Mesodermal cell (in vitro differentiated cells): Measurements from ENCODE around the gene NPR3.

Experiments used
- H3K27ac ChIP-seq: 2 replicates; pipeline ENCODE4 v1.7.0; 2013; ENCODE audit warnings: mild to moderate bottlenecking, low read depth, low read length, moderate library complexity; ENCODE audit not compliant: severe bottlenecking
- H3K36me3 ChIP-seq: 2 replicates; pipeline ENCODE4 v1.7.1; 2013; ENCODE audit warnings: mild to moderate bottlenecking, low read length, moderate library complexity; ENCODE audit not compliant: control insufficient read depth, insufficient read depth
- H3K4me1 ChIP-seq: one replicate; pipeline ENCODE4 v1.7.1; 2013; ENCODE audit warnings: mild to moderate bottlenecking, low read length; ENCODE audit not compliant: insufficient read depth, control insufficient read depth, poor library complexity, severe bottlenecking
- H3K4me3 ChIP-seq: 2 replicates; pipeline ENCODE4 v1.7.0; 2013; ENCODE audit warnings: low read length, control low read depth, mild to moderate bottlenecking; ENCODE audit not compliant: insufficient read depth, poor library complexity, severe bottlenecking; ENCODE audit errors: extremely low read depth
- H3K9me3 ChIP-seq: 2 replicates; pipeline ENCODE4 v1.7.1; 2013; ENCODE audit warnings: mild to moderate bottlenecking, low read length, moderate library complexity; ENCODE audit not compliant: control insufficient read depth
- WGBS, 2 experiments: methylation state at CpG; one replicate each; pipeline ENCODE4 v1.1.5; 2013; ENCODE audit warnings: missing lambda C conversion rate in 2 of 2; ENCODE audit not compliant: insufficient coverage in 2 of 2; 5-methylcytosine and 5-hydroxymethylcytosine counted together

NPR3 gene

DNA sequence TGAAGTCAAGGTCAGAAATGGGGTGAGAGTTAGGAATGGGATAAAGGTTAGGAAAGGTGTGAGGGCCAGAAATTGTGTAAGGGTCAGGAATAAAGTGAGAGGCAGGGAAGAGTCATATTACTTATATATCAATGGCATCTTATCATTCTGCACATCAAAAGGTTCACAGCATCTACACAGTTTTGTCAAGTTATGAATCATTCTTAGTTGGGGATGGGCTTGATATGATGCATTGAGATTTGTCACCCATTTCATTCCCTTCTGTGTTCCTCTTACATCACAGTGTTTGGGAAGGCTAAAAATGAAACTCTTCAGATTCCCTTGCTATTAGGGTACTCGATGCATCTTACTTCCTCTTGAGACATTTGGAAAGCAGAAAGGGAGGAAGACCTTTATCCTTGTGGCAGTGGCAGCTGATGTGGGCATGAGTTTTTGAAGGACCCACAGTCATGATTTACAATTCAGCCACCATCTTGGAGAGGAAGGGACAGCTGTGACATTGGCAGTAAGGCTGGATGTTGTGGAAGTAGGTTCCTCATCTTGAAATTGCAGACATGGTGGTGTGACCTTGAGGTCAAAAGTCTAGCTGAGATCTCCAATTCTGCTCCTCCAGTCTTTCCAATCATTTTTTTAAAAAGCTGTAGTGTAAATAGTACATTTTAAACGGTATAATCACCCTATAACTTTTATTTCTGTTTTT is 24.2 kb upstream of the NPR3 start:
- H3K4me1 ChIP-seq = no peaks in the 10 kb centered on the region
- H3K9me3 ChIP-seq = peaks cover 21% of the 10 kb centered on the region
- H3K36me3 ChIP-seq = no peaks in the 10 kb centered on the region
- 88% methylated on average over 1 of the region's 2 CpGs; no CpG with 5 or more reads in 1 of the 2 experiments for WGBS, 2 experiments
- H3K27ac ChIP-seq = no peak overlapping the region
- H3K4me3 ChIP-seq = no peak overlapping the region

DNA sequence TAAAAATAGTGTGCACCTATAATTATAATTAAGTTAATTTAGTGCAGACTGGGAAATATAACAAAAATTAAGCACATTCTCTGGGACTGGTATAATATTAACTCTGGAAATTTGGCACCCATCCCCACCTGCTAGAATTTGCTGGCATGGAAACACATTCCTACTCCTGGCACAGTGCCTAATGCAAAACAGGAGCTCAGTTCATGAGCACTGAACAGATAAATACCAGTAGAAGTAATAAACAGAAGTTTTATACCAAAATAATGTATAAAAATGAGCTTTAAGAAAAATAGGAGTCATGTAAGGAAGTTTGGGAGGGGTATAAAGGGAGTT is 23.7 kb upstream of the NPR3 start:
- no peaks in the 10 kb centered on the region for H3K36me3 ChIP-seq
- H3K4me1 ChIP-seq = no peaks in the 10 kb centered on the region
- no peak overlapping the region for H3K4me3 ChIP-seq
- H3K27ac ChIP-seq = no peak overlapping the region
- H3K9me3 ChIP-seq = peaks cover 21% of the 10 kb centered on the region

DNA sequence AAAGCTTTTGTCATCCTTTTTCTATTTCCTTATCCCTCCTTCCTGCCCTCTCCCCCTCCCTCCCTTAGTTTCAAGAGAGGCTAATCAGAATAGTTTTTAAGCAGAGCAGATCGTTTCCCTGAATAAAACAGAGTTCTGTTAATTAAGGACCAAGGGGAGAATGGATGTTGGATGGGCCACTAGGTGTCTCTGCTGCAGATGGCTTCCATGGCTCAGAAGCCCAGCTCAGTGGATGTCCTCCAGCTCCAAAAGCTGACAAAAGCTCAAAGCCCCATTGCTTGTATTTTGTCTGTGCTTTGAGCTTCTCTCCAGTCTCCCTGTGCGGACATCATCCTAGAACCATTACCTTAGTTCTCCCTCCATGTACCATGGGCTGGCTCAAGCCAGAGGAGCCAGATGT is 21.0 kb upstream of the NPR3 start:
- no peaks in the 10 kb centered on the region for H3K4me1 ChIP-seq
- whole genome bisulfite sequencing, 2 experiments = 100% methylated on average over 1 of the region's 2 CpGs; no CpG with 5 or more reads in 1 of the 2 experiments
- H3K27ac ChIP-seq = no peak overlapping the region
- H3K36me3 ChIP-seq = no peaks in the 10 kb centered on the region
- peaks cover 1% of the 10 kb centered on the region for H3K9me3 ChIP-seq
- H3K4me3 ChIP-seq = no peak overlapping the region

DNA sequence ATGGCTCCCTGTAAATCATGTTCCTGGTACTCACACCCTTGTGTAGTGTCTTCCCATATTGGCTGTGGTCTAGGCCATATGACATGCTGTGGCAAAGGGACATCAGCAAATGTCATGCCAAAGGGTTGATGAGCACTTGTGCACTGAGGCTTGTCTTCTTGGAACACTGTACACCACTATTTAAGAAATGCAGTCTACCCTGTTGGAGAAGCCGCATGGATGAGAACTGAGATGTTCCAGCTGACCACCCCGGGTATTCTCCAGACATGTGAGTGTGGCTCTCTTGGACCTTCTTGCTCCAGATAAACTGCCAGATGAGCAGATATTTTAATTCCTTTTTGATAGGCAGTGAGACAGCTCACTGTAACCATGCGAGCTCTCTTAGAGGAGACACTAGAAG is 20.5 kb upstream of the NPR3 start:
- no peaks in the 10 kb centered on the region for H3K36me3 ChIP-seq
- WGBS, 2 experiments = 50 to 63% methylated on average over 2 to 3 of the region's 3 CpGs
- no peaks in the 10 kb centered on the region for H3K9me3 ChIP-seq
- H3K4me1 ChIP-seq = no peaks in the 10 kb centered on the region
- H3K4me3 ChIP-seq = no peak overlapping the region
- H3K27ac ChIP-seq = no peak overlapping the region

DNA sequence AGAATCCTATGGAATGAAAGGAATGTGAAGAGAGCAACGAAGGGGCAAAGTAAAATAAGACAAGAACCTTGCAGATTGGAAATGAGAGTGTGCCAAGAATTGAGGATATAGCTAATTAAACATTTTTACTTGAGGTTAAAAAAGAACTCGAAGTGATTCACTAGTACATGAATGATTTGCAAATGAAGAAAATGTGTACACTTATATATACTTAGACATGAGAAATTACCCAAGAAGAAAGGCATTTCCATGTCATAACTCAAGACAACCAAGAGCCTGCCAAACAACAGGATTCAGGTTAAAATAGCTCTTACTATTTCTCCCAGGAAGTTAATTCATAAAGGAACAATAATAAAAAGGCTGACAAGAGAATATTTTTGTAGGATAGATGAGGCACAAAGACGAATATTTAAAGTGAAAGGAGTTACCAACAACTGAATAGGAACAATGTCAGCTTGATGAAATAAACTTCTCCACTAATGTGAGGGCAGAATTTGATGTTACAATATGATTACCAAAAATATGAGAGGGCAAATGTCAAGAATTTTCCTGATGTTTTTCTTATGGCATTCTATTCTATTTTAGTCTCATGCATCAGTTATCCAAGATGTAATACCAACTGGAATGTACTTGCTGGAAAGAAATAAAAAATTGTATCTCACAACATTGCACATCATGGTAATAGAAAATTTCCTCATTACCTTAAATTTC is 18.9 kb upstream of the NPR3 start:
- 17 to 39% methylated on average over 1 to 2 of the region's 3 CpGs for WGBS, 2 experiments
- no peak overlapping the region for H3K27ac ChIP-seq
- H3K36me3 ChIP-seq = no peaks in the 10 kb centered on the region
- no peaks in the 10 kb centered on the region for H3K4me1 ChIP-seq
- no peaks in the 10 kb centered on the region for H3K9me3 ChIP-seq
- H3K4me3 ChIP-seq = no peak overlapping the region

DNA sequence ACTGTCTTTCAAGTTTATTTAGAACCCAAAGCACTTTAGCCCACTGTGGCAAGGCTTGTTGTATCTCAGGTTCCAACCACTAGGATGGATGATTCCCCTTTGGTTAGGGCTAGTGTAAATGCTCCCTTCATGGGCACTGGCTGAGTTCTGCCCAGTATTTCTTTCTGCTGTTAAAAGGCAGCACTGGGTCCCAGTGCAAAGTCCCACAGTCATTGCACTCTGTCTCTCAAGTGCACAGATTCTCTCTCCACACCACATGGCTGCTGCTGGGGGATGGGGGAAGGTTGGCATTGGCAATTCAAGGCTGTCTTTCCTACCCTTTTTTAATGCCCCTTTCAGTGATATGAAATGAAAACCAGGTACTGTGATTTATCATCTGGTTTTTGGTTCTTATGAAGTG is 7.2 kb upstream of the NPR3 start:
- no peaks in the 10 kb centered on the region for H3K36me3 ChIP-seq
- H3K9me3 ChIP-seq = no peaks in the 10 kb centered on the region
- no peak overlapping the region for H3K27ac ChIP-seq

DNA sequence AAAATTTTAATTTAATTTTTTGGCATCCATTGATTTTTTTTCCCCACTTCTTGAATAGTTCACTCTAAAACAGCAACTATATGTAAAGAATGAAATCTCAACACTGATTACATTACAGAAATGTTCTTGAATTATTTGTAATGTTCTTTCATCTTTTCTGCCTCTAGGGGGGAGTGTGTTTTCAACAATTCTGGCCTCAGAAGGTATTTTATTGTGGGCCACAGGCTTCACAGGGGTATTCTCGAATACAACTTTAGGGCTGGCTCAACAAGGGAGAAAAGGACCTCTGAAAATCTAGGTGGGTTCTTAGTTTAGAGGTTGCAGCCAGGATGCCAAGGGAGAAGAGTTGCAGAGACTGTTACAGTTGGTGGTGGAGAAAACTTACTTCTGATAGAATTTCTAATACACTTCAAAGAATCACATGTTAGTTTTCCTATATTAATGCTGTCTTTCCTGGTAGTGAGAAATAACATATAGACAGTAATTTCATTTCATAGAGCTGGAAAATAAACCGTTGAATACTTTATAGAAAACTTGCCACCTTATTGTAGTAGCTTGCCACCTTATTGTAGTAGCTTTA is 3.6 kb upstream of the NPR3 start:
- Histone ChIP-seq H3K4me3 (no peak overlapping the region), H3K4me1 (peaks cover 5% of the 10 kb centered on the region), H3K9me3 (no peaks in the 10 kb centered on the region), H3K27ac (no peak overlapping the region), H3K36me3 (no peaks in the 10 kb centered on the region)
- 20% methylated on average over 1 of the region's 2 CpGs; no CpG with 5 or more reads in 1 of the 2 experiments for WGBS, 2 experiments

More for the DNA sequence above, 7.2 kb upstream of the NPR3 start:
- Histone ChIP-seq H3K4me1 (peaks cover 4% of the 10 kb centered on the region), H3K4me3 (no peak overlapping the region)

DNA sequence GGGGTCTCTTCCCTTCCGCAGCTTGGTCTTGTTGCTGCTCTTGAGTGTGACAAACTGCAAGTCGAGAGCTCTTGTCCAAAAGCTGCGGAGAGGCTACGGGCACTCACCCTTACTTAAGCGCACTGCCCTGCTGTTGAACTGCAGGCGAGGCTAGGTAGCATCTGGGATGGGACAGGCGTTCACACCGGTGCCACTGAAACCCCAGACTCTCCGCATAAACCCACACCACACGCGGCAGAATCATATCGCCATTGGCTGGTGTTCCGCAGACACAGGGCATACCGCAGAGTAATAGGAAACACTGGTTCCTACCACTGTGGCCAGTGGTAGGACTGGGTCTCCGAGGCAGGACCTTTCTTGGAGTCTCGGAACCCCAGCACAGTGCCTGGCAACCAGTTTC is 2.2 kb upstream of the NPR3 start:
- WGBS, 2 experiments = 41 to 50% methylated on average over 9 to 15 of the region's 16 CpGs
- Histone ChIP-seq H3K4me1 (peaks cover 10% of the 10 kb centered on the region), H3K9me3 (no peaks in the 10 kb centered on the region), H3K4me3 (no peak overlapping the region), H3K36me3 (no peaks in the 10 kb centered on the region), H3K27ac (no peak overlapping the region)

DNA sequence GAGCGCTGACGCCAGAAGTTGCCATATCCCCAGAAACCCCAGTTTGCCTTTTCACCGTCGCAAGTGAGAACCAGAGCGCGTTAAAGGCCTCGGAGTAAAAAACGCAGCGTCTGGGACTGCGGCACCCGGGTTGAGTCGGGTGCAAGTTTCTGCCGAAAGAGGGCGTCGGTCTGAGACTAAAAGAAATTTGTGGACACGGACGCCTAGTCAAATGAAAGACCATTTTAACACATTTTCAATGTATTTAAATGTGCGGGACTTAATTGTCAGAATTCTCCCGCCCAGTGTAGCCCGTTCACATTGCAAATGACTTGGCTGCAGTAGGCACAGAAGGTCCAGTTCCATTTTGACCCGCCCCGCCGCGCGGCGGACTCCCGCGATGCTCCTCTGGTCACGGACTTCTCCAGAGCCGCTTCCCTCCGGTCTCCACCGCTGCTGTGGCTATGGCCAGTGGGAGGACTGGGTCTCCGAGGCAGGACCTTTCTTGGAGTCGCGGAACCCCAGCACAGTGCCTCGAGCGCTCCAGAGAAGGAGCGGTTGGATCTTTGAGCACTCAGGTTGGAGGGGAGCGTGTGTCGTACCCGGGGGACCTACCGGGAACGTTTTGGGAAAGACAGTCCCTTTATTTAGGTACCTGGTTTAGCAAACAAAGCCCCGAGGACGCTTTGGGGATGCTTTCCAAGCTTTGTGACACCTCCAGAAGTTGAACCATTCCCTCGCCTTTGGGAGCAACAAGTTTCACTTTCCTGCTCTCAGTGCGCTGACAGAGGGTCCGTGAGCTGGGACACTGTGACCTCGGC is 1.2 kb upstream of the NPR3 start:
- H3K9me3 ChIP-seq = no peaks in the 10 kb centered on the region
- peaks cover 13% of the 10 kb centered on the region for H3K4me1 ChIP-seq
- peak overlapping the region; percentile 32 for H3K4me3 ChIP-seq
- no peak overlapping the region for H3K27ac ChIP-seq
- WGBS, 2 experiments = 0 to 1% methylated on average over 36 to 43 of the region's 49 CpGs
- H3K36me3 ChIP-seq = no peaks in the 10 kb centered on the region

DNA sequence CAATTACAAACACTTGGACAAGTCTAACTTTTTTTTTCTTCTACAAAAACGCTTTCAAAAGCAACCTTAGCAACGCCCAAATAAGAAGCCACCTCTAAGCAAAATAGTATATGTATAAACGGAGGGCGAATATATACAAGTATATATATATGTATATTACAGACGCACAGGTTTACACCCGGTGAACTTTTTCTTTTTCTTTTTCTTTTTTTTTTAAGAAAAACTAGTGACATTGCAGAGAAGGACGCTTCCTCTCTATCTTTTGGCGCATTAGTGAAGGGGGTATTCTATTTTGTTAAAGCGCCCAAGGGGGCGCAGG is 200 bp downstream of the NPR3 start:
- WGBS, 2 experiments = 0% methylated on average over 2 to 3 of the region's 10 CpGs
- Histone ChIP-seq H3K9me3 (no peaks in the 10 kb centered on the region), H3K4me1 (peaks cover 13% of the 10 kb centered on the region), H3K36me3 (no peaks in the 10 kb centered on the region), H3K4me3 (peak overlapping the region; percentile 24), H3K27ac (no peak overlapping the region)
